ENCODE results near the gene TBC1D17. TPM values are rescaled to one million over a fixed set of nuclear protein-coding genes. Genes with fewer than 3 reads are reported as not detected.
A peak's percentile ranks its signal among the peaks of the same experiment; 100 is the strongest.

Gene TBC1D17
- total RNA-seq, 1 donor from 2014 or later, result 29.1 TPM

DNA sequence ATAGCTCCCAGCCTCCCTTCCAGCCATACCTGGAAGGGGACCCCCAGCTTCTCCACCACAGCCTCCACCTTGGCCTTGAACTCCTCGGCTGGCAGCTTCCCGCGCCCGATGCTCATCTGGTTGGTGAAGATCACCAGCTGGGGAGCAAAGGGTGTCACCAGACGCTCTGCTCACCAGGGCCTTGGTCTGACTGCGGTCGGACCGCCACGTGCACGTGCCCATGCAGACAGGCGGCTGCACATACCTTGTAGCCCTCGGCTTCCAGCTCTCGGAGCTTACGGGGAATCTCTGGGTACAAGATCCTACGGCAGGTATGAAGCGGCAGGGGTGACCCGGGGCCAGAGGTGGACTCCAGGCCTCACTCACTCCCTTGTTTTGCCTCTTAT lies 13.6 kb upstream of the TBC1D17 start:
- H3K4me3 ChIP-seq (ENCODE audit: insufficient read depth, low read depth, low read length), result no peak overlapping the region
- no peak for FAIRE-seq
- Mint-ChIP-seq H3K4me3 (ENCODE audit: unreplicated experiment) (no peak overlapping the region), H3K27me3 (ENCODE audit: low read depth, unreplicated experiment) (no peaks in the 10 kb centered on the region), H3K9me3 (ENCODE audit: unreplicated experiment) (no peaks in the 10 kb centered on the region), H3K4me1 (ENCODE audit: low read depth, unreplicated experiment) (peaks cover 12% of the 10 kb centered on the region), H3K27ac (ENCODE audit: unreplicated experiment) (no peak overlapping the region), H3K36me3 (ENCODE audit: low read depth, unreplicated experiment) (peaks cover 15% of the 10 kb centered on the region)
- H3K27me3 ChIP-seq (ENCODE audit: insufficient read depth, low read length), result no peaks in the 10 kb centered on the region
- TF ChIP-seq CTCF (IDR thresholded peaks at IDR 0.05; ENCODE audit: insufficient read depth, low read depth, low read length) (no peak), EZH2 (IDR thresholded peaks at IDR 0.05; ENCODE audit: insufficient read depth, low read length) (no peak)
- H3K36me3 ChIP-seq (ENCODE audit: insufficient read depth, low read length), result peaks cover 16% of the 10 kb centered on the region
- no peak overlapping the region for H3K4me2 ChIP-seq (ENCODE audit: low read length)
- H3K9ac ChIP-seq (ENCODE audit: low read length), result no peak overlapping the region
- no peak overlapping the region for H3K27ac ChIP-seq (ENCODE audit: low read depth, low read length)
- no peaks in the 10 kb centered on the region for H3K9me3 ChIP-seq (ENCODE audit: insufficient read depth, low read depth, low read length)
- H2AFZ ChIP-seq (ENCODE audit: low read depth, low read length), result no peak overlapping the region
- peaks cover 44% of the 10 kb centered on the region for H3K4me1 ChIP-seq (ENCODE audit: insufficient read depth, low read length)
- no peak for DNase-seq (ENCODE audit: low read depth)
- peaks cover 50% of the 10 kb centered on the region for H3K79me2 ChIP-seq (ENCODE audit: insufficient read depth, low read length)
- H4K20me1 ChIP-seq (ENCODE audit: insufficient read depth, low read length), result peaks cover 41% of the 10 kb centered on the region

DNA sequence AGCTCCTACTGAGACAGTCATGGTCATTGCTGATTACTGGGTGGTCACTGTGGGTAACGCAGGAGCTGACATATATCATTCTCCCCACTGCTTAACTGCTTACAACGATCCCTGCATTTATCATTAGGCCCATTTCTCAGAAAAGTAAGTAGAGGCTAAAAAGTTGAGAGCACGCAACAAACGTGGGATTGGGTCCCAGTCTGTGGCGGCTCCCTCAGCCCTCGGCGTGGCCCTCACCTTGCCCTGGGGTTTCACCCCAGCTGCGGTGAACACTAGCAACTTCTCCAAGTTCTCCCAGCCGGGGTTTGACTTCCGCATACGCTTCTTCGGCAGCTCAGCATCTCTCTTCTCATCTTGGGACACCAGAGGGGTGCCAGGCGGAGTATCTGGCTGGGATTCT lies 12.6 kb upstream of the TBC1D17 start:
- TF ChIP-seq CTCF (IDR thresholded peaks at IDR 0.05; ENCODE audit: insufficient read depth, low read depth, low read length) (no peak), EZH2 (IDR thresholded peaks at IDR 0.05; ENCODE audit: insufficient read depth, low read length) (no peak)
- Histone ChIP-seq H3K27me3 (ENCODE audit: insufficient read depth, low read length) (no peaks in the 10 kb centered on the region), H2AFZ (ENCODE audit: low read depth, low read length) (no peak overlapping the region), H3K27ac (ENCODE audit: low read depth, low read length) (no peak overlapping the region), H3K79me2 (ENCODE audit: insufficient read depth, low read length) (peaks cover 50% of the 10 kb centered on the region), H4K20me1 (ENCODE audit: insufficient read depth, low read length) (peaks cover 33% of the 10 kb centered on the region), H3K4me2 (ENCODE audit: low read length) (peak overlapping the region; percentile 88), H3K9me3 (ENCODE audit: insufficient read depth, low read depth, low read length) (no peaks in the 10 kb centered on the region), H3K36me3 (ENCODE audit: insufficient read depth, low read length) (peaks cover 16% of the 10 kb centered on the region), H3K9ac (ENCODE audit: low read length) (no peak overlapping the region), H3K4me1 (ENCODE audit: insufficient read depth, low read length) (peaks cover 37% of the 10 kb centered on the region), H3K4me3 (ENCODE audit: insufficient read depth, low read depth, low read length) (no peak overlapping the region)
- Mint-ChIP-seq H3K27ac (ENCODE audit: unreplicated experiment) (no peak overlapping the region), H3K27me3 (ENCODE audit: low read depth, unreplicated experiment) (no peaks in the 10 kb centered on the region), H3K4me1 (ENCODE audit: low read depth, unreplicated experiment) (peaks cover 7% of the 10 kb centered on the region), H3K4me3 (ENCODE audit: unreplicated experiment) (no peak overlapping the region), H3K36me3 (ENCODE audit: low read depth, unreplicated experiment) (peaks cover 15% of the 10 kb centered on the region), H3K9me3 (ENCODE audit: unreplicated experiment) (no peaks in the 10 kb centered on the region)
- FAIRE-seq (no peak), DNase-seq (ENCODE audit: low read depth) (no peak)

DNA sequence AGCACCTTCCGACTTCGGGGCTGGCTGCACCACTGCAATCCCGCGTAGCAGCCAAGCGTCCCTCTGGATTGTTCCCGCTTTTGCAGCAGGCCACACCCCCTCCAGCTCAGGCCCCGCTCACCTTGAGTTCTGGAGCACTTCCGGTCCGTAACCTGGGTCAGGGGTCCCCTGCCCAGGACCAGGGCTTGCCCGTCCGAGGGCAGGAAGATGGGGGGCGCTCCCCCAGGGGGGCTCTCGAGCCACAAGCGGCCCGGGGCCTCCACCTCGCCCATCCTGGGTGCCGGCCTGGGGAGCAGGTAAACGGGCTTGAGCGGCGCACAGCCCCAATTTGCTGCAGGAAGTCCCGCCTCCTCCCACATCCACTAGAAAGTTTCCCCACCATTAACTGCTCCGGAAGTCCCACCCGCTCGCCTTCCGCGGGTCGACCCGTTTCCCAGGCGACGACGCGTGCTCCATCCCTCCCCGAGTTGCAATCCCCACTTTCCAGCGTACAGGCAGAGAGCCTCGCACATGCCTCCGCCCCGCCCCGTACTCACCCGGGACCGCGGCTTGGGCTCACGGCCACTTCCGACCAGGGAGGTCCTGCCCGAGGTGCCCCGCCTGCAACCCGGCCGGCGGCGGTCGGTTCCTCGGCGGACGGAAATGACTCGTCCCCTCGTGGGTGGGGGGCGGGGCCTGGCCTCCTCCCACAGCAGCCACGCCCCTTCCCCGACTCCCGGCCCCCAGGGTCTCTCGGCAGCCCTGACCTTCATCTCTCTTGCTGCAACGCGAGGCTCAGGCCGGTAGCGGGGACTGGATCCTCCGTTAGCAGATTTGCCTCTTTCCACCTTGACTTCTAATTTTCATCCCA lies 10.3 kb upstream of the TBC1D17 start, which contains the start of gene PNKP:
Gene PNKP, minus strand, starts transcription at position 644 of the 850 bp plus-strand sequence. Its CDS starts 372 bp downstream, at position 272.
- Mint-ChIP-seq H3K4me1 (ENCODE audit: low read depth, unreplicated experiment) (peaks cover 9% of the 10 kb centered on the region), H3K27me3 (ENCODE audit: low read depth, unreplicated experiment) (no peaks in the 10 kb centered on the region), H3K27ac (ENCODE audit: unreplicated experiment) (peak within 1 kb of the TSS; percentile 95), H3K9me3 (ENCODE audit: unreplicated experiment) (no peaks in the 10 kb centered on the region), H3K4me3 (ENCODE audit: unreplicated experiment) (no peak within 1 kb of the TSS), H3K36me3 (ENCODE audit: low read depth, unreplicated experiment) (peaks cover 23% of the 10 kb centered on the region)
- FAIRE-seq (no peak), DNase-seq (ENCODE audit: low read depth) (peak; percentile 80)
- Histone ChIP-seq H4K20me1 (ENCODE audit: insufficient read depth, low read length) (peaks cover 24% of the 10 kb centered on the region), H3K36me3 (ENCODE audit: insufficient read depth, low read length) (peaks cover 20% of the 10 kb centered on the region), H3K4me1 (ENCODE audit: insufficient read depth, low read length) (peaks cover 36% of the 10 kb centered on the region), H2AFZ (ENCODE audit: low read depth, low read length) (peak within 1 kb of the TSS; percentile 82), H3K4me3 (ENCODE audit: insufficient read depth, low read depth, low read length) (peak within 1 kb of the TSS; percentile 79), H3K27me3 (ENCODE audit: insufficient read depth, low read length) (no peaks in the 10 kb centered on the region), H3K79me2 (ENCODE audit: insufficient read depth, low read length) (peaks cover 64% of the 10 kb centered on the region), H3K9ac (ENCODE audit: low read length) (peak within 1 kb of the TSS; percentile 83), H3K9me3 (ENCODE audit: insufficient read depth, low read depth, low read length) (no peaks in the 10 kb centered on the region), H3K27ac (ENCODE audit: low read depth, low read length) (peak within 1 kb of the TSS; percentile 78), H3K4me2 (ENCODE audit: low read length) (peak within 1 kb of the TSS; percentile 88)
- no peak for TF ChIP-seq EZH2 (IDR thresholded peaks at IDR 0.05; ENCODE audit: insufficient read depth, low read length)
- TF ChIP-seq CTCF (IDR thresholded peaks at IDR 0.05; ENCODE audit: insufficient read depth, low read depth, low read length), result no peak
